H1 (cell line): ENCODE results near the gene ATP4A.
"Not testable (repeated sequence)": the region's sequence is repeated elsewhere in the genome, so short reads cannot be mapped to it uniquely, and the experiment has no call there.

ENCODE experiments used
- BACH1 ChIP-seq: IDR thresholded peaks from 2 replicates; pipeline ENCODE4 v1.6.1; 2012; ENCODE audit warnings: low read length, improper control_type of control experiment
- CBX5 ChIP-seq: fragments of 300-800, 300-1000 bp; sonication (generic); IDR thresholded peaks from 2 replicates; pipeline ENCODE4 v1.7.1; 2016; ENCODE audit warnings: antibody characterized with exemption, low read length, low read depth
- CREB1 ChIP-seq: IDR thresholded peaks from 2 replicates; pipeline ENCODE4 v1.6.1; 2012; ENCODE audit warnings: inconsistent platforms
- E2F6 ChIP-seq: IDR thresholded peaks from 2 replicates; pipeline ENCODE4 v1.6.1; 2012; ENCODE audit warnings: inconsistent platforms
- EZH2 ChIP-seq: fragments of 200-600 bp; sonication (generic); IDR thresholded peaks from 2 replicates; pipeline ENCODE4 v1.7.1; 2012; ENCODE audit warnings: low read depth, mild to moderate bottlenecking, moderate library complexity, low read length, inconsistent platforms; ENCODE audit not compliant: severe bottlenecking
- HDAC2 ChIP-seq, 2 experiments: fragments of 300-600 bp in 1 of 2; sonication (generic) in 1 of 2; IDR thresholded peaks; 2 replicates each; pipeline ENCODE4 v1.6.1; 2011 to 2012; ENCODE audit warnings: low read depth in 2 of 2, low read length in 2 of 2, mild to moderate bottlenecking in 2 of 2, moderate library complexity in 2 of 2, borderline replicate concordance in 1 of 2, inconsistent platforms in 1 of 2
- POLR2AphosphoS5 ChIP-seq: IDR thresholded peaks from 2 replicates; pipeline ENCODE4 v1.6.1; 2011; ENCODE audit warnings: low read depth, low read length
- RAD21 ChIP-seq, 2 experiments: IDR thresholded peaks in 1 of 2; conservative IDR thresholded peaks in 1 of 2; 2 replicates each; pipeline ENCODE4 v1.6.1; 2011; ENCODE audit warnings: low read depth in 2 of 2, low read length in 2 of 2, improper control_type of control experiment in 1 of 2, inconsistent platforms in 1 of 2, mild to moderate bottlenecking in 1 of 2, moderate library complexity in 1 of 2
- RFX5 ChIP-seq: IDR thresholded peaks from 2 replicates; pipeline ENCODE4 v1.6.1; 2011; ENCODE audit warnings: low read depth, low read length, improper control_type of control experiment, borderline replicate concordance
- RXRA ChIP-seq: IDR thresholded peaks from 2 replicates; pipeline ENCODE4 v1.6.1; 2011; ENCODE audit warnings: low read depth, mild to moderate bottlenecking, low read length, moderate library complexity; ENCODE audit not compliant: insufficient read depth
- SP1 ChIP-seq: IDR thresholded peaks from 2 replicates; pipeline ENCODE4 v1.6.1; 2011; ENCODE audit warnings: low read depth, low read length
- SUZ12 ChIP-seq: fragments of 200-600 bp; sonication (generic); IDR thresholded peaks from 2 replicates; pipeline ENCODE4 v1.6.1; 2012; ENCODE audit warnings: mild to moderate bottlenecking, inconsistent platforms, low read length, moderate library complexity, mixed read lengths
- TF ChIP-seq, protein P1 (sequence below), 3 experiments: IDR thresholded peaks; 1 replicate in 2 of 3; 2 replicates in 1 of 3; pipeline versions ENCODE4 v1.5.1 to v1.6.1; 2011; ENCODE audit warnings: low read length in 3 of 3, mild to moderate bottlenecking in 3 of 3, inconsistent platforms in 2 of 3, low read depth in 1 of 3, moderate library complexity in 1 of 3; ENCODE audit not compliant: insufficient read depth in 1 of 3; ENCODE audit errors: control extremely low read depth in 1 of 3
- TF ChIP-seq, protein P2 (sequence below): IDR thresholded peaks from 2 replicates; pipeline ENCODE4 v1.6.1; 2011; ENCODE audit warnings: low read length, improper control_type of control experiment

GRCh38 chr19:35607170-35607569 is 43.7 kb upstream of the ATP4A start:
- TF ChIP-seq EZH2; E2F6; SP1; CBX5; POLR2AphosphoS5; CREB1; RXRA; SUZ12; RAD21 (IDR thresholded peaks at IDR 0.05 in 1 of 2, conservative IDR thresholded peaks at IDR 0.05 in 1 of 2; ENCODE audit: low read depth in 2 of 2, low read length in 2 of 2); HDAC2 (IDR thresholded peaks at IDR 0.05; ENCODE audit: borderline replicate concordance in 1 of 2, low read depth in 2 of 2, low read length in 2 of 2); BACH1; RFX5: not testable (repeated sequence)
- TF ChIP-seq, protein P1, sequence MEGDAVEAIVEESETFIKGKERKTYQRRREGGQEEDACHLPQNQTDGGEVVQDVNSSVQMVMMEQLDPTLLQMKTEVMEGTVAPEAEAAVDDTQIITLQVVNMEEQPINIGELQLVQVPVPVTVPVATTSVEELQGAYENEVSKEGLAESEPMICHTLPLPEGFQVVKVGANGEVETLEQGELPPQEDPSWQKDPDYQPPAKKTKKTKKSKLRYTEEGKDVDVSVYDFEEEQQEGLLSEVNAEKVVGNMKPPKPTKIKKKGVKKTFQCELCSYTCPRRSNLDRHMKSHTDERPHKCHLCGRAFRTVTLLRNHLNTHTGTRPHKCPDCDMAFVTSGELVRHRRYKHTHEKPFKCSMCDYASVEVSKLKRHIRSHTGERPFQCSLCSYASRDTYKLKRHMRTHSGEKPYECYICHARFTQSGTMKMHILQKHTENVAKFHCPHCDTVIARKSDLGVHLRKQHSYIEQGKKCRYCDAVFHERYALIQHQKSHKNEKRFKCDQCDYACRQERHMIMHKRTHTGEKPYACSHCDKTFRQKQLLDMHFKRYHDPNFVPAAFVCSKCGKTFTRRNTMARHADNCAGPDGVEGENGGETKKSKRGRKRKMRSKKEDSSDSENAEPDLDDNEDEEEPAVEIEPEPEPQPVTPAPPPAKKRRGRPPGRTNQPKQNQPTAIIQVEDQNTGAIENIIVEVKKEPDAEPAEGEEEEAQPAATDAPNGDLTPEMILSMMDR (IDR thresholded peaks at IDR 0.05; ENCODE audit: control extremely low read depth in 1 of 3, insufficient read depth in 1 of 3, low read depth in 1 of 3, low read length in 3 of 3): not testable (repeated sequence)
- TF ChIP-seq, protein P2, sequence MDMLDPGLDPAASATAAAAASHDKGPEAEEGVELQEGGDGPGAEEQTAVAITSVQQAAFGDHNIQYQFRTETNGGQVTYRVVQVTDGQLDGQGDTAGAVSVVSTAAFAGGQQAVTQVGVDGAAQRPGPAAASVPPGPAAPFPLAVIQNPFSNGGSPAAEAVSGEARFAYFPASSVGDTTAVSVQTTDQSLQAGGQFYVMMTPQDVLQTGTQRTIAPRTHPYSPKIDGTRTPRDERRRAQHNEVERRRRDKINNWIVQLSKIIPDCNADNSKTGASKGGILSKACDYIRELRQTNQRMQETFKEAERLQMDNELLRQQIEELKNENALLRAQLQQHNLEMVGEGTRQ: not testable (repeated sequence)
